GM12891 (cell line): ENCODE results near the gene TDRD6.

Experiments
- PAX5 ChIP-seq: IDR thresholded peaks from 2 replicates; pipeline ENCODE4 v1.6.1; 2011; ENCODE audit warnings: low read length, moderate library complexity, mild to moderate bottlenecking; ENCODE audit not compliant: insufficient read depth, severe bottlenecking
- POLR2A ChIP-seq: IDR thresholded peaks from 2 replicates; pipeline ENCODE4 v1.6.1; 2011; ENCODE audit warnings: low read depth, low read length, control low read depth
- POLR2AphosphoS5 ChIP-seq: IDR thresholded peaks from 2 replicates; pipeline ENCODE4 v1.6.1; 2011; ENCODE audit warnings: low read depth, low read length, control low read depth

DNA sequence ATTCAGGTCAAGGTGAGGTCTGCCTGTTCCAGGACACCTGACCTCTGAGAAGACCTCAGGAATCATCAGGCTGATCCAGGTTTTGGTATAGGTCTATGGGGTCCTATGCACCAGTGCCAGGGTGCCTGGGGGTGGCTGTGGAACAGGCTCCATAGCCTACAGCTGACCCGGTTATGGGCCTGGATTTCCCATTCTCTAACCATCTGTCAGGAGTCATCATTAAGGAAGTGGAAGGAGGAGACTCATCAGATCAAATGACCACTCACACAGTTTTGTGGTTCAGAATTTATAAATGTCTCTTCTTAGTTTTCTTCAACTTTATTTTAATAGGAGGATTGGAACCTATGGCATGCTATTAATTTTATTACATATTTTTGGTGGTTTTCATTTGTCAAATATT is 32.7 kb downstream of the TDRD6 start:
- TF ChIP-seq PAX5 (no peak), POLR2A (no peak), POLR2AphosphoS5 (no peak)
